MM.1S (cell line): ENCODE data around the gene MCM7.

Experiments used
- CTCF ChIP-seq: fragments of 300-600 bp; sonication (generic); IDR thresholded peaks from 2 replicates; pipeline ENCODE4 v1.5.1; 2016; ENCODE audit warnings: antibody characterized with exemption, low read length, mixed read lengths
- EZH2 ChIP-seq: fragments of 300-600 bp; sonication (generic); optimal IDR thresholded peaks from 2 replicates; pipeline ENCODE3; 2017; ENCODE audit warnings: low read depth, mild to moderate bottlenecking, antibody characterized with exemption, low read length, mixed read lengths

DNA sequence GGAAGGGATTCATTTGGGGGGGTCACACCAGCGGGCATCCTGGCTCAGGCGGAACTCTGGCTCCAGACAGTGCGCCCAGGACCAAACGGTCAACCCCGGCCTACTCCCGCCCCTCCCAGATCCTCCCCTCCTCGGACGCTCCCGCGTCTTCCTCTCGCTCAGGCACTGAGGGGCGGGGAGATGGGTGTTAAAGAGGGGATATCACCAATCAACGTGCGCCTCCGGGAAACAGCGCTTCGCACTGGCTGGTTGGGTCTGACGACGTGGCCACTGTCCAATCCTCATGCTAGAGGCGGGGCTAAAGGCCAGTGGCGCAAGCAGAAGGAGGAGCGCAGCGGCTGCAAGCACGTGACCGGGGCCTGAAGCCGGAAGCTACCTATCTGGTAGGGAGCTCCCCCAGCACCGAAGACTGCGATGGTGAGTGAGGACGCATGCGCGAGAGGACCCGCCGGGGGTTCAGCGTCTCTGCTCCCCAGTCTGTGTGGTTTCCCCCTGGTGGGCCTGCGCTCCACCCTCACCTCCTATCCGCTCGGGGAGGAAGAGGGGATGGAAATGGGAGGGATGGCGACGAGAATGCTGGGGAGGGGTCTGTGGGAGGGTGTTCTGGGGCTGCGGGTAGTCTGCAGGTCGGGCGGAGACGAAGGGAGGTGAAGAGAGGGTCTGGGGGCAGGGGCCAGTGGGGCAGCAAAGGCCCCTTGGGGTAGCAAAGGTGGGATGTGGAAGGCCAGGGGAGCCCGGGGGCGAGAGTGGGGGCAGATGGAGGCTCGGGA, 47.5 kb upstream of the MCM7 start, which contains the start of gene LAMTOR4:
- TF ChIP-seq CTCF (no peak), EZH2 (no peak)
